DMS79 (cell line): ENCODE data around the gene BCHE.

Source experiments
- DNase-seq: peaks from one replicate; lab custom pipeline; 2025; lab: John Stamatoyannopoulos, UW

BCHE gene

GRCh38 chr3:165749821-165750220 lies 87.4 kb downstream of the BCHE start:
- no peak for DNase-seq

GRCh38 chr3:165749241-165749640 lies 88.0 kb downstream of the BCHE start:
- DNase-seq = no peak

GRCh38 chr3:165748094-165748493 lies 89.1 kb downstream of the BCHE start:
- no peak for DNase-seq

GRCh38 chr3:165746874-165747273 lies 90.3 kb downstream of the BCHE start:
- DNase-seq = no peak

GRCh38 chr3:165744025-165744424 lies 93.2 kb downstream of the BCHE start:
- DNase-seq = no peak

- DNase-seq = no peak
Measured at GRCh38 chr3:165742351-165742750, 94.9 kb downstream of the BCHE start.

- no peak for DNase-seq
Measured at GRCh38 chr3:165729756-165730155, 107.5 kb downstream of the BCHE start.

- DNase-seq = no peak
Measured at GRCh38 chr3:165728924-165729323, 108.3 kb downstream of the BCHE start.

- no peak for DNase-seq
Measured at GRCh38 chr3:165725296-165725695, 111.9 kb downstream of the BCHE start.
